HepG2 (cell line): ENCODE measurements around the gene CAPN10. TPM values are rescaled to one million over a fixed set of nuclear protein-coding genes. Genes with fewer than 3 reads are reported as not detected.

Experiments
- ATAC-seq: fragments of 200-7000 bp; cut with Tn5 transposase; 3 replicates; pipeline ENCODE4 v1.9.1; 2020; ENCODE audit warnings: mild to moderate bottlenecking, moderate library complexity
- BruUV-seq: library from RNA; stranded (reverse); fragments of 400-500 nt; replicated peaks from 2 replicates; lab custom pipeline; 2021; lab: Mats Ljungman, UMichigan
- CTCF ChIA-PET: fragments of 300-600 bp; formaldehyde crosslinking; extraction: SDS; loops from one replicate; lab custom pipeline; 2021; ENCODE audit warnings: low total read pairs, inconsistent platforms, low intra/inter-chr PET ratio; lab: Yijun Ruan, JAX
- POLR2A ChIA-PET: fragments of 350-600 bp; sonication (Branson Sonifier 250); formaldehyde crosslinking; loops from one replicate; lab custom pipeline; 2020; ENCODE audit warnings: antibody characterized with exemption, inconsistent platforms; lab: Yijun Ruan, JAX
- DNase-seq: peaks from one replicate; pipeline ENCODE4 v3.0.0-alpha.2; 2015; ENCODE audit warnings: low spot score
- FAIRE-seq: peaks from 3 replicates; lab custom pipeline; 2011; peaks lifted over from hg19 to GRCh38; lab: Jason Lieb, UNC
- H2AFZ ChIP-seq: one replicate; pipeline ENCODE4 v1.6.1; 2011; ENCODE audit warnings: low read length, inconsistent platforms
- H3K27ac ChIP-seq: fragments of 300-600 bp; 3 replicates; pipeline ENCODE4 v1.8.0; 2011; ENCODE audit warnings: mixed run types, mild to moderate bottlenecking, mixed read lengths, low read length, inconsistent platforms; ENCODE audit not compliant: insufficient read depth; ENCODE audit errors: extremely low read length
- H3K27me3 ChIP-seq, 2 experiments: fragments of 200-600 bp in 1 of 2; 2 replicates in 1 of 2; 3 replicates in 1 of 2; pipeline versions ENCODE4 v1.6.0 to v1.8.0; 2011; ENCODE audit warnings: low read length in 2 of 2, mild to moderate bottlenecking in 2 of 2, moderate library complexity in 2 of 2, inconsistent platforms in 1 of 2; ENCODE audit not compliant: insufficient read depth in 2 of 2, control insufficient read depth in 1 of 2
- H3K36me3 ChIP-seq, 2 experiments: fragments of 200-600 bp in 1 of 2; replicated peaks in 1 of 2; 2 replicates in 1 of 2; 3 replicates in 1 of 2; pipeline versions ENCODE4 v1.5.1 to v1.8.0; 2011; ENCODE audit warnings: low read length in 2 of 2, inconsistent platforms in 1 of 2; ENCODE audit not compliant: insufficient read depth in 2 of 2, control insufficient read depth in 1 of 2
- H3K4me1 ChIP-seq: 2 replicates; pipeline ENCODE4 v1.5.1; 2012; ENCODE audit warnings: low read length, inconsistent platforms; ENCODE audit not compliant: insufficient read depth
- H3K4me2 ChIP-seq: 2 replicates; pipeline ENCODE4 v1.6.0; 2011; ENCODE audit warnings: low read depth, low read length, inconsistent platforms
- H3K4me3 ChIP-seq, 3 experiments: fragments of 200-600 bp in 1 of 3; sonication (generic), shearing (Covaris generic) in 1 of 3; replicated peaks in 1 of 3; 2 replicates each; pipeline ENCODE4 v1.5.1; 2011 to 2016; ENCODE audit warnings: low read length in 3 of 3, inconsistent platforms in 2 of 3, low read depth in 2 of 3, mild to moderate bottlenecking in 2 of 3, control low read depth in 1 of 3, mixed read lengths in 1 of 3; ENCODE audit not compliant: insufficient read depth in 1 of 3
- H3K79me2 ChIP-seq: one replicate; pipeline ENCODE4 v1.6.1; 2011; ENCODE audit warnings: low read length, inconsistent platforms; ENCODE audit not compliant: insufficient read depth
- H3K9ac ChIP-seq: 2 replicates; pipeline ENCODE4 v1.6.0; 2011; ENCODE audit warnings: mild to moderate bottlenecking, low read depth, low read length, inconsistent platforms; ENCODE audit not compliant: insufficient read depth
- H3K9me3 ChIP-seq: 2 replicates; pipeline ENCODE4 v1.5.1; 2012; ENCODE audit warnings: mild to moderate bottlenecking, low read length
- H4K20me1 ChIP-seq: 2 replicates; pipeline ENCODE4 v1.6.0; 2011; ENCODE audit warnings: inconsistent platforms, mild to moderate bottlenecking, low read length, moderate library complexity; ENCODE audit not compliant: insufficient read depth
- AKAP8 ChIP-seq: sonication (generic); formaldehyde crosslinking; IDR thresholded peaks from 2 replicates; pipeline ENCODE4 v1.5.1; 2020; ENCODE audit warnings: mild to moderate bottlenecking, missing genetic modification reagents
- ATF7 ChIP-seq, 2 experiments: fragments of 450-650 bp in 1 of 2; sonication (generic) in 1 of 2; formaldehyde crosslinking in 1 of 2; IDR thresholded peaks; 2 replicates each; pipeline versions ENCODE4 v1.4.0 to v1.6.1; 2016 to 2020; ENCODE audit warnings: antibody characterized with exemption in 1 of 2, mild to moderate bottlenecking in 1 of 2, missing genetic modification reagents in 1 of 2
- BCL6 ChIP-seq: IDR thresholded peaks from 2 replicates; pipeline ENCODE4 v1.6.1; 2016; ENCODE audit warnings: missing genetic modification reagents, missing compliant biosample characterization
- KDM5A ChIP-seq: fragments of 200-600 bp; sonication (generic); IDR thresholded peaks from 2 replicates; pipeline ENCODE4 v1.7.0; 2018; ENCODE audit warnings: antibody characterized with exemption, mild to moderate bottlenecking, low read length, borderline replicate concordance
- MAFF ChIP-seq: IDR thresholded peaks from 2 replicates; pipeline ENCODE4 v1.6.1; 2011; ENCODE audit warnings: low read depth, low read length, improper control_type of control experiment
- POLR2G ChIP-seq: fragments of 200-400 bp; formaldehyde crosslinking; IDR thresholded peaks from 2 replicates; pipeline ENCODE4 v1.6.1; 2018; ENCODE audit warnings: mild to moderate bottlenecking, low read depth, low read length, moderate library complexity
- SALL2 ChIP-seq: sonication (generic); formaldehyde crosslinking; IDR thresholded peaks from 2 replicates; pipeline ENCODE4 v1.8.1; 2023; ENCODE audit warnings: mild to moderate bottlenecking, missing genetic modification reagents, inconsistent platforms
- SNAPC5 ChIP-seq: sonication (generic); formaldehyde crosslinking; IDR thresholded peaks from 2 replicates; pipeline ENCODE4 v1.8.1; 2023; ENCODE audit warnings: mild to moderate bottlenecking, missing genetic modification reagents, borderline replicate concordance
- ZNF253 ChIP-seq: sonication (generic); formaldehyde crosslinking; IDR thresholded peaks from 2 replicates; pipeline ENCODE4 v1.8.0; 2022; ENCODE audit warnings: mild to moderate bottlenecking, missing genetic modification reagents, borderline replicate concordance
- ZNF280D ChIP-seq: sonication (generic); formaldehyde crosslinking; IDR thresholded peaks from 2 replicates; pipeline ENCODE4 v1.5.1; 2020; ENCODE audit warnings: mild to moderate bottlenecking, missing genetic modification reagents
- ZNF512B ChIP-seq: sonication (generic); formaldehyde crosslinking; IDR thresholded peaks from 2 replicates; pipeline ENCODE4 v1.5.1; 2020; ENCODE audit warnings: missing genetic modification reagents, mild to moderate bottlenecking, borderline replicate concordance
- ZNF530 ChIP-seq: sonication (generic); formaldehyde crosslinking; IDR thresholded peaks from 2 replicates; pipeline ENCODE4 v1.5.0; 2020; ENCODE audit warnings: low read depth, mild to moderate bottlenecking, missing genetic modification reagents
- WGBS: methylation state at CpG from one replicate; pipeline ENCODE4 v1.1.6; 2017; ENCODE audit warnings: low lambda C conversion rate; 5-methylcytosine and 5-hydroxymethylcytosine counted together
- in situ Hi-C: cut with HindIII; loops from 2 replicates; pipeline ENCODE4 v1.10.0; 2017; ENCODE audit warnings: low pct_unique_long_range_greater_than_20kb; ENCODE audit not compliant: extremely low pct_ligation_motif_present
- intact Hi-C: fragments of 100-400 bp; cut with micrococcal nuclease; formaldehyde crosslinking; loops from one replicate; pipeline ENCODE4 v1.10.0; 2022; ENCODE audit not compliant: unreplicated experiment
- polyA plus RNA-seq, 8 experiments: library from polyadenylated mRNA; depleted of rRNA in 3 of 8; stranded (reverse) in 7 of 8; unstranded in 1 of 8; fragments of >200 nt; fragmentation: Illumina TruSeq in 4 of 8; extraction: Trizol in 4 of 8; gene quantifications; 2 replicates each; pipeline versions ENCODE4 v1.2.1 to v1.2.3, GENCODE V29; 2011 to 2016; ENCODE audit warnings: low read depth in 4 of 8, missing spikeins in 1 of 8, mixed read lengths in 1 of 8; ENCODE audit not compliant: insufficient read depth in 1 of 8
- total RNA-seq, 5 experiments: library from RNA; depleted of rRNA; stranded (reverse); fragments of >200 nt; fragmentation: Illumina TruSeq; extraction: Trizol; gene quantifications; 2 replicates each; pipeline ENCODE4 v1.2.3, GENCODE V29; 2016; ENCODE audit warnings: low read depth in 1 of 5
- TF ChIP-seq, protein P1 (sequence below): sonication (generic); formaldehyde crosslinking; IDR thresholded peaks from 2 replicates; pipeline ENCODE4 v1.4.0; 2020; ENCODE audit warnings: missing genetic modification reagents
- TF ChIP-seq, protein P2 (sequence below): sonication (generic); formaldehyde crosslinking; IDR thresholded peaks from 2 replicates; pipeline ENCODE4 v1.8.0; 2022; ENCODE audit warnings: mild to moderate bottlenecking, missing genetic modification reagents, moderate library complexity

CAPN10 gene
- total and polyA plus RNA-seq, 2 of the 13 experiments (the other 11 are each of a cell fraction or from before 2014, with no cell fraction given) = 27.6 to 32.4 TPM

- FAIRE-seq = no peak
- no peak overlapping the region for H3K27ac ChIP-seq
- H3K4me2 ChIP-seq = no peak overlapping the region
- no peaks in the 10 kb centered on the region; a peak in 2 of 5 replicates for H3K36me3 ChIP-seq
- no peaks in the 10 kb centered on the region for H4K20me1 ChIP-seq
- H3K9me3 ChIP-seq = peaks cover 18% of the 10 kb centered on the region
- H3K9ac ChIP-seq = no peak overlapping the region
- 71% methylated on average over 17 of the region's 20 CpGs for WGBS
- no peak for DNase-seq
- no peaks in the 10 kb centered on the region for H3K27me3 ChIP-seq
- H3K4me3 ChIP-seq = no peak overlapping the region
- intact Hi-C loops (no loop called here), in situ Hi-C loops (no loop called here)
- no peaks in the 10 kb centered on the region for H3K79me2 ChIP-seq
- H2AFZ ChIP-seq = no peak overlapping the region
- ChIA-PET CTCF (no interaction called here), POLR2A (interaction anchor here (0.9 to 1.8 kb wide), 2 partner anchors 25 to 43 kb away, joined by 3 to 4 read pairs; partner anchors contain the start of gene CAPN10)
- no TSS peak for BruUV-seq
- no peak for ATAC-seq
- peaks cover 46% of the 10 kb centered on the region for H3K4me1 ChIP-seq
- TF ChIP-seq ATF7 (IDR thresholded peaks at IDR 0.05) = no peak
- no peak for TF ChIP-seq ATF7 (CRISPR knock-in tag; IDR thresholded peaks at IDR 0.05)
- TF ChIP-seq SALL2 (CRISPR knock-in tag) = no peak
- TF ChIP-seq KDM5A = no peak
- TF ChIP-seq ZNF512B = no peak
- peak; percentile 52; the same call in 1 of the 2 replicates for TF ChIP-seq AKAP8 (CRISPR knock-in tag)
- no peak for TF ChIP-seq ZNF530 (CRISPR knock-in tag)
- TF ChIP-seq, protein P1, sequence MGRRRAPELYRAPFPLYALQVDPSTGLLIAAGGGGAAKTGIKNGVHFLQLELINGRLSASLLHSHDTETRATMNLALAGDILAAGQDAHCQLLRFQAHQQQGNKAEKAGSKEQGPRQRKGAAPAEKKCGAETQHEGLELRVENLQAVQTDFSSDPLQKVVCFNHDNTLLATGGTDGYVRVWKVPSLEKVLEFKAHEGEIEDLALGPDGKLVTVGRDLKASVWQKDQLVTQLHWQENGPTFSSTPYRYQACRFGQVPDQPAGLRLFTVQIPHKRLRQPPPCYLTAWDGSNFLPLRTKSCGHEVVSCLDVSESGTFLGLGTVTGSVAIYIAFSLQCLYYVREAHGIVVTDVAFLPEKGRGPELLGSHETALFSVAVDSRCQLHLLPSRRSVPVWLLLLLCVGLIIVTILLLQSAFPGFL (CRISPR knock-in tag) = no peak
- 0 out of 2 replicates have a peak, but pooled peaks have one; percentile 20 for TF ChIP-seq POLR2G
- TF ChIP-seq ZNF253 (CRISPR knock-in tag) = no peak
- no peak for TF ChIP-seq SNAPC5 (CRISPR knock-in tag)
- no peak for TF ChIP-seq MAFF
- TF ChIP-seq ZNF280D (CRISPR knock-in tag) = no peak
- TF ChIP-seq BCL6 (CRISPR knock-in tag) = no peak
- TF ChIP-seq, protein P2, sequence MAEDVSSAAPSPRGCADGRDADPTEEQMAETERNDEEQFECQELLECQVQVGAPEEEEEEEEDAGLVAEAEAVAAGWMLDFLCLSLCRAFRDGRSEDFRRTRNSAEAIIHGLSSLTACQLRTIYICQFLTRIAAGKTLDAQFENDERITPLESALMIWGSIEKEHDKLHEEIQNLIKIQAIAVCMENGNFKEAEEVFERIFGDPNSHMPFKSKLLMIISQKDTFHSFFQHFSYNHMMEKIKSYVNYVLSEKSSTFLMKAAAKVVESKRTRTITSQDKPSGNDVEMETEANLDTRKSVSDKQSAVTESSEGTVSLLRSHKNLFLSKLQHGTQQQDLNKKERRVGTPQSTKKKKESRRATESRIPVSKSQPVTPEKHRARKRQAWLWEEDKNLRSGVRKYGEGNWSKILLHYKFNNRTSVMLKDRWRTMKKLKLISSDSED (CRISPR knock-in tag) = no peak
Measured at GRCh38 chr2:240628808-240629618, 42.5 kb downstream of the CAPN10 start.
